NCI-H1092 treated with DMSO at 0.1 percent for 48 hours (cell line): Measurements from ENCODE around the gene TIMM50.
"Not testable (repeated sequence)": the region's sequence is repeated elsewhere in the genome, so short reads cannot be mapped to it uniquely, and the experiment has no call there.

Experiments used
- DNase-seq: peaks from one replicate; lab custom pipeline; 2025; lab: John Stamatoyannopoulos, UW

TIMM50 gene

DNA sequence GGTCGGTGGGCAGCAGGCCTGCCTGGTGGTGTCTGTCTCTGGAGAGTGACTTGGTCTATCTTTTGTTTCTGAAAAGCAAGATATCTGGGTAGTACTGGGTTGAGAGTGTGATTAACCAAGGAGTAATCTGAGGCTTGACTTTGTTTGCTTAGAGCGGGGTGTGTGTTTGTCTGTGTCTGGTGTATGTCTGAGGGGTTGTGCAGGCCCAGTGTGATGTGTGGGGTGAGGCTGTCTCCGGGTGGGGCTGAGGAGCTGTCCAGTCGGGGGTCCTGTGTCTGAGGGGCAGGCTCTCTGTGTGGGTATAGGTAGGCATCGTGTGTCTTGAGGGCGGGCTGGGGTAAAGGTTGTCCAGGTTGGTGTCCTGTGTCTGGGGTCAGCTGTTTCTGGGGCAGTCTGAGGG, 11.1 kb upstream of the TIMM50 start:
- DNase-seq: no peak

- DNase-seq: no peak
These were observed 9.8 kb upstream of the TIMM50 start for GRCh38 chr19:39470724-39471339.

DNA sequence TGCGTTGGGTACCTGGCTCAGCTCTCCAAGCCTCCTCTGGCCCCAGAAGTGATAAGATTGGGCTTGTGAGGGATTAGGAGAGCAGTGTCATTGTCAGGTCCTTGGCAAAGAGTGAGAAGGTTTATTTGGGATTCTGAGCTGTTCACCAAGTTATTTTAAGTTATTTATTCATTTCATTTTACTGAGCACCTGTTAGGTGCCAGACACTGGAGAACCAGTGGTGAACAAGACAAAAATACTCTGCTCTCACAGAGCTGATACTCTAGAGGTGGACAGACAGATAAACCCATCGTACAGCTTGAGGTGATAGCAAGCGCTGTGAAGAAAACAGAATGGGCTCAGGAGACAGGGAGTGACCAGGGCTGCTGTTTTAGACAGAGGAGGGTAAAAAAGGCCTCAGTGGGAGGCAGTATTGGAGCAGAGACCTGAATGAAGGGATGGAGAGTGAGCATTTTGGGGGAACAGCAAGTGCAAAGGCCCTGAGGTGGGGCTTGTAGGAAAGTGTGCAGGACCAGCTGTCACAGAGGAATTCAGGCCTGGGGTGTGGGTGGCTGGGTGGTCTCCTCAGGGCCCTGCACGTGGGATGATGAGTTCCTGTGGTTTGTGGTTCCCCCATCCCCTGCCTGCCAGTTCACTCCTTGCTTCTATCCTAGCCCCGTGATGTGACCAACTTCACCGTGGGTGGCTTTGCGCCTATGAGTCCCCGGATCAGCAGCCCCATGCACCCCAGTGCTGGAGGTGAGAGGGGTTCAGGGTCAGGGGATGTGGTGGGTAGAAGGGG, 8.7 kb upstream of the TIMM50 start:
- DNase-seq: no peak

DNA sequence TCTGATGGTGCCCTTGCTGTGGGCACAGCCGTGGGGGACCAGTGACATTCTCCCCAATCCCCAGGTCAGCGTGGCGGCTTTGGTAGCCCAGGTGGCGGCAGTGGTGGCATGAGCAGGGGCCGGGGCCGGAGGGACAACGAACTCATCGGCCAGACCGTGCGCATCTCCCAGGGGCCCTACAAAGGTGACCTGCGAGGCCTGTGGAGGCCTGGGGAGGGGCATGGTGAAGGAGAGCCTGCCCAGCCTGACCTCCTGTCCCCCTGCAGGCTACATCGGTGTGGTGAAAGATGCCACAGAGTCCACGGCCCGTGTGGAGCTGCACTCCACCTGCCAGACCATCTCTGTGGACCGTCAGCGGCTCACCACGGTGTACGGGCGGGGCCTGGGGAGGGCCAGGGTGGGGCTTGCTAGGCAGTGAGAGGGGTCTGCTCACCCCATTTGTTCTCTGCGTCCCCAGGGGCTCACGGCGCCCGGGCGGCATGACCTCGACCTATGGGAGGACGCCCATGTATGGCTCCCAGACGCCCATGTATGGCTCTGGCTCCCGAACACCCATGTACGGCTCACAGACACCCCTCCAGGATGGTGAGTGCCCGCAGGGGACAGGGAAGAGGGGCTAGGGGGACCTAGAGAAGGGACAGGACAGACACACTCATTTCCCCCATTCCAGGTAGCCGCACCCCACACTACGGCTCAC, 7.7 kb upstream of the TIMM50 start:
- no peak for DNase-seq

- no peak for DNase-seq
These were observed 7.1 kb upstream of the TIMM50 start for GRCh38 chr19:39473443-39473960.

GRCh38 chr19:39474139-39474620, 6.5 kb upstream of the TIMM50 start:
- peak; percentile 10 for DNase-seq

DNA sequence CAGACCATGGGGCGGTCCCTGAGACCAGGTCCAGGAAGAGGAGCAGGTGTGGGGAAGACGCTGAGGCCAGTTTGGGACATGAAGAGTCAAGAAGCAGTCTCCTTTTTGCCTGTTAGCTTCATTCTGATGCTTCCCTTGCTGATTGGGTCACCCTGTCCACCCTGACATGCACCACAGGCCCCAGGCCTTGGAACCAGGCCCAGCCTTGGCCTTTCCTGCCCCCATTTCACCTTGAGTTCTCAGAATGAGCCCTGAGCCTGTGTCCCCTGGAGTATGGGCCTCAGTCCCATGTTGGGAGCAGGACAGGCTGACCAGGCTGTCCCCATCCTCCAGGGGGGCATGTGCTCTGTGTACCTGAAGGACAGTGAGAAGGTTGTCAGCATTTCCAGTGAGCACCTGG, 4.9 kb upstream of the TIMM50 start:
- DNase-seq: no peak

- DNase-seq: not testable (repeated sequence)
These were observed 1.3 kb upstream of the TIMM50 start for GRCh38 chr19:39479319-39479801.

DNA sequence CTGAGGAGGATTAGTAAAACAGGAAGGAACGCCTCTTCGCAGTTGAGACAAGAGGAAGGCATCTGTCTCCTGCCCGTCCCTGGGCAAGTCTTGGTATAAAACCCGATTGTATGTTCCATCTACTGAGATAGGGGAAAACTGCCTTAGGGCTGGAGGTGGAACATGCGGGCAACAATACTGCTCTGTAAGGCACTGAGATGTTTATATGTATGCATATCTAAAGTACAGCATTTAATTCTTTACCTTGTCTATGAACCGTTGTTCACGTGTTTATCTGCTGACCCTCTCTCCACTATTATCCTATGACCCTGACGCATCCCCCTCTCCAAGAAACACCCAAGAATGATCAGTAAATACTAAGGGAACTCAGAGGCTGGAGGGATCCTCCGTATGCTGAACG, 722 bp upstream of the TIMM50 start:
- no peak for DNase-seq

GRCh38 chr19:39481229-39481545, 549 bp downstream of the TIMM50 start:
- DNase-seq: no peak

- DNase-seq: no peak
These were observed 1.0 kb downstream of the TIMM50 start for GRCh38 chr19:39481676-39482075.

- DNase-seq: no peak
These were observed 2.5 kb downstream of the TIMM50 start for GRCh38 chr19:39483141-39483540.

- DNase-seq: no peak
These were observed 9.1 kb downstream of the TIMM50 start for GRCh38 chr19:39489756-39490155.

DNA sequence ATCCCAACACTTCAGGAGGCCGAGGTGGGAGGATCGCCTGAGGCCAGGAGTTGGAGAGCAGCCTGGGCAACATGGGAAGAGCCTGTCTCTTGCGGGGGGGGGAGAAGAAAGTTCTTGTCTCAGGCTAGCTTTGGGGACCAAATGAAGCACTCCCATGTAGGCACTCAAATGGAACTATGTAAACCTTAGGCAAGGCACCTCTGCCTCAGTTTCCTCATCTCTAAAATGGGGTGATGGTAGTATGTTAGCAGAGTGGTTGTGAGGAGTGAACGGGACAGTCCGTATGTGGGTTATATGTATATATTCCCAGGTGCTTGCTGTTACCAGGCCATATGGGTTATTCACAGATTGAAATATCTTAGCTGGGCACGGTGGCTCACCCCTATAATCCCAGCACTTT, 11.6 kb downstream of the TIMM50 start:
- no peak for DNase-seq

- DNase-seq: no peak
These were observed 12.2 kb downstream of the TIMM50 start for GRCh38 chr19:39492788-39493187.

DNA sequence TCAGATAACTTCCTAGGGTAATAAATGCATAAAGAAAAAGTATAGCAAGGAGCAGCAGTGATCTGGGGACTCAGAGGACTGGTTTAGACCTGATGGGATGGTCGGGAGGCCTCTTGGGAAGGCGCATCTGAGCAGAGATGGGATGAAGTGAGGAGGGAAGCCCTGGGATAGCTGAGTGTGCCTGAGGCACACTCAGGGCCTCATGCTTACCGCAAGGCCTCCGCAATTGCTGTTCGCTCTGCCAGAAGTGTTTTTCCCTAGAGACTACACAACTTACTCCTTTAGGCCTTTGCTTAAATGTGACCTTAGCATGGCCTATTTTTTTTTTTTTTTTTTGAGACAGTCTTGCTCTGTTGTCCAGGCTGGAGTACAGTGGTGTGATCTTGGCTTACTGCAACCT, 14.0 kb downstream of the TIMM50 start:
- no peak for DNase-seq

- no peak for DNase-seq
These were observed 15.4 kb downstream of the TIMM50 start for GRCh38 chr19:39496063-39496462.

GRCh38 chr19:39497701-39497995, 17.0 kb downstream of the TIMM50 start:
- no peak for DNase-seq

GRCh38 chr19:39497996-39498797, 17.6 kb downstream of the TIMM50 start:
- DNase-seq: peak; percentile 84

DNA sequence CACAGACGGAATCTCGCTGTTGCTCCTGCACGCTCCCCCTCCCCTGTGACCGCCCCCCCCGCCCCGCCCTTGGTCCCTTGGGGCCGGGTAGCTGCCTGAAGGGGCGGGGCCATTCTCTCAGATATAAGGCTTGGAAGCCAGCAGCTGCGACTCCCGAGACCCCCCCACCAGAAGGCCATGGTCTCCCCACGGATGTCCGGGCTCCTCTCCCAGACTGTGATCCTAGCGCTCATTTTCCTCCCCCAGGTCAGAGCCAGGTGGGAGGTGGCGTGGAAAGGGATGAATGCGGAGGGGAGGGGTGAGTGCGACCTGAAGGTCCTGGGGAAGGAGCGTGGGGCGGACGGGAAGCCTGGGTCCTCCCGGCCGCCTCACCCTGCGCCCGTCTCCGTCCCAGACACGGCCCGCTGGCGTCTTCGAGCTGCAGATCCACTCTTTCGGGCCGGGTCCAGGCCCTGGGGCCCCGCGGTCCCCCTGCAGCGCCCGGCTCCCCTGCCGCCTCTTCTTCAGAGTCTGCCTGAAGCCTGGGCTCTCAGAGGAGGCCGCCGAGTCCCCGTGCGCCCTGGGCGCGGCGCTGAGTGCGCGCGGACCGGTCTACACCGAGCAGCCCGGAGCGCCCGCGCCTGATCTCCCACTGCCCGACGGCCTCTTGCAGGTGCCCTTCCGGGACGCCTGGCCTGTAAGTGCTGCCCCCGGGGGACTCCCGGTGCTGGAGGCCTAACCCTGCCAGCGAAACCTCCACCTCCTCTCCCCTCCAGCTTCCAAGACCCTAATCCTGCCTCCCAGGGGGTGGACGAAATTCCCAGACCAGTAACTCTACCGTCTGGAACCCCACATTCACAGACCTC, 18.4 kb downstream of the TIMM50 start, which contains the start of gene DLL3:
Gene DLL3 (plus strand): TSS at position 150 of the 845 bp plus-strand sequence. CDS start 28 bp downstream, at position 178.
- peak; percentile 71 for DNase-seq

- DNase-seq: no peak
These were observed 19.3 kb downstream of the TIMM50 start for GRCh38 chr19:39499932-39500331.
